Kidney capillary endothelial cell (primary cell): ENCODE measurements around the gene AICDA.
"Not testable (repeated sequence)": the region's sequence is repeated elsewhere in the genome, so short reads cannot be mapped to it uniquely, and the experiment has no call there.

Experiments used
- DNase-seq: peaks from one replicate; pipeline ENCODE4 v3.0.0-alpha.2; 2018; ENCODE audit warnings: low spot score

The AICDA gene

DNA sequence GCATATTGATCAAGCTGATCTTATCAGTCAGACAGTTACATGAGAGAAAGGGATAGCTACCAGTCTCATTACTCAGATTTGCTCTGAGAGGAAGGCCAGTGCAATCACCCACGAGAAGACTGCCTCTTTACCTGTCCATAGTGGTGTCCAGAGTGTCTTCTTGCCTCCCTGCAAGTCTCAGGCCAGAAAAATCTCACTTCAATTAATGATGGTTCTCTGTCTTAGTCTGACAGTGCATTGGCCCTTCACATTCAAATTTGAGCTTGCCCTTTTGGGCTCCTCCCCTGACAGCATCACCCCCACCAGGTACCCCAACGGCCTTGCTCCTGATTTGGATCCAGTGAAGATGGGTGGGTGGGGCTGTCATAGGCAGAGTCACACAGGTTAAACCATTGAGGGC is at the start of gene AICDA:
Gene AICDA (minus strand): TSS at position 231 of the 400 bp plus-strand sequence. CDS start 92 bp downstream, at position 139.
- no peak for DNase-seq

GRCh38 chr12:8661751-8662150 is 49.1 kb upstream of the AICDA start:
- no peak for DNase-seq

DNA sequence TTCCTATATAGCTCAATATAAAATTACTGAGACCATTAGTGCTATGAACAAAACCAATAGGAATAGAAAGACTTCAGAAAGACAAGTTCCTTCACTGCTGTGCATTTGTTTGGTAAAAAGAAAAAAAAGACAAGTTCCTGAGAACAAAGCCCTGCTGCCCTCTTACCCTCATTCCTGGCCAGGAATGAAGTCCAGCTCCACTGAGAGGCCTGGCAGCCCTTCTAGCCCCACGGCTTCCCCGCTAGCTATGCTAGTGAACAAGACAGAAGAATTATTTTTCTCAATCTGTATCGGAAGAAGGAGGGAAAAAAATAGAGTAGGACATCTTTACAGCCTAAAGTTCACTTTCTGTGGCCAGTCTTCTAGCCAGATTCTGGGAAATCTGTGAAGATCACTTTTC is 48.4 kb upstream of the AICDA start:
- DNase-seq, result no peak

DNA sequence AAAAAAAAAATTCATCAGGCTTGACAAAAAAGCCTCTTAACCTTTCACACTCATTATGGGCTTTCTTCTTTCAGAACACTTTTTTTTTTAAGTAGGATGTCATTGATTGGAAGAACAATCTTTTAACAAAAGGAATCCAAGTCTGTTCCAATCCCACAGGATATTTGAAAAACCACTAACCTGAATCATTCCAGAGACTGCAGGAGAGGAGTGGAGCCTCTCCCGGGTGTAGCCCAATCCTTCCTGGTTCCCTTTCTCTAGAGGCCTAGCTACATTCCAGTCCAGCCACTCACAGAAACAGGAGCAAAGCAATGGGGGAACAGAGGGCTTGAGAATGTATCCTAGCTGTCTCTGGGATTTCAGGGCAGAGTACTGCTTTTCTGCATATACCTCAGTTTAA is 45.7 kb upstream of the AICDA start:
- no peak for DNase-seq

DNA sequence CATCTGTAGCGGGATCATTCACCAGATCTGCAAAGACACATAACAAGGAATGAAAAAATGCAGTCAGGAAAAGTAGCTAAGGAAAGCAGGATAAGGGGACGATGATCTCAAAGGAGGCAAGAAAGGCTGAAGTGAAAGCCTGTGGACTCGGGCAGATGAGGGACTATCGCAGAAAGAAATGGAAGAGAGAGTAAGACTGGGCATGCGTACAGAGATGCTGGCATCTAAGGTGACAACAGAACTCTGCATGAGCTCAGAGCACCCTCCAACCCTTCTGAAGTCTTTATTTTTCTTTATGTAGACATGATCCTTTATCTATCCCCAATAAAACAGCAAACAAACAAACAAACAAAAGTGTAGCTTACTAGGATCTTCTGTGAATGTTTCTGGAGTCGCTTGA is 42.8 kb upstream of the AICDA start:
- DNase-seq, result no peak

DNA sequence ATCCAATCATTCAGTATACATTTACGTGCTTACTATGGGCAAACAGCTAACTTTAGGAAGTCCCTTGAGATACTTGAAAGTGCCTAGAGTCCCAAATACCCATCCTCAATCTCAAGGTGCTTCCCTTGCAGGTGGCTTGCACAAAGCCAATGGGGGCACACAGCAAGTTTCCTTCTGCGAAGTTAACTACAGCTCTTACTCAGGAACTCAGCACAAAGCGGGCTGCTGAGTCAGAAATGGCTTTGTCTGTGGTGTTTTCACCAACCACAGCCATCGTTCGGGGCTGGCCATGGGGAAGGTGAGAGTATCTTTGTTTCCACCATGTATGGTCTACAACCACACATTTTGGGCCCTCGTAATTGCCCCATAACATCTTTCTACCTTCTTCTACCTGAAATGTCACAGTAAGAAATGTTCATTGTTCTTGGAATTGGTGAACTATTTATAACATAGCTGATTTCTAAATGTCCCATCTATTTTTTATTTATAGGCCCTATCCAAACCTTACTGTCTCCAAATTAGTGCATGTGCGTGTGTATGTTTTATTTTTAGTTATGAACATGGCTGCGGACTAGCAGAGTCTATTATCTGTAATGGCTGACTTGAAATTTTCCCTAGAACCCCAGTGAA is 36.0 kb upstream of the AICDA start:
- DNase-seq, result no peak

GRCh38 chr12:8647968-8648367 is 35.3 kb upstream of the AICDA start:
- DNase-seq, result no peak

- DNase-seq, result no peak
Measured at GRCh38 chr12:8644345-8645248, 31.9 kb upstream of the AICDA start.

DNA sequence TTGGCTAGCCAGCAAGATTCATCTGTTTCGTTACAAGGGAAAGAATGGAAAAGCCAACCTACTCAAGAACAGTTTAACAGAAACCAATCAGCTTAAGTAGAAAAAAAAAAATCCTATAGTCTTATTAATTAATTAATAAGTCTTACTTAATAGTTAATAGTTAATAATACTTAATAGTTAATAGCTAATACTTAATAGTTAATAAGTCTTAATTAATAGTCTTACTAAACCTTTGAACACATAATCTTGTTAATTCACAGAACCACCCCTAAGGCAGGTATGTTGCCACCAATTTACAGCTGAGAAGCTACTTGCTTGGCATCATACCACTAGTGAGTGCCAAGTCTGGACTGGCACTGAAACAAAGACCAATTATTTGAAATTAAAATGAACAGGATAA is 30.1 kb upstream of the AICDA start:
- no peak for DNase-seq

- no peak for DNase-seq
Measured at GRCh38 chr12:8639936-8640335, 27.3 kb upstream of the AICDA start.

- DNase-seq, result no peak
Measured at GRCh38 chr12:8638951-8639350, 26.3 kb upstream of the AICDA start.

- DNase-seq, result no peak
Measured at GRCh38 chr12:8637666-8638065, 25.0 kb upstream of the AICDA start.

DNA sequence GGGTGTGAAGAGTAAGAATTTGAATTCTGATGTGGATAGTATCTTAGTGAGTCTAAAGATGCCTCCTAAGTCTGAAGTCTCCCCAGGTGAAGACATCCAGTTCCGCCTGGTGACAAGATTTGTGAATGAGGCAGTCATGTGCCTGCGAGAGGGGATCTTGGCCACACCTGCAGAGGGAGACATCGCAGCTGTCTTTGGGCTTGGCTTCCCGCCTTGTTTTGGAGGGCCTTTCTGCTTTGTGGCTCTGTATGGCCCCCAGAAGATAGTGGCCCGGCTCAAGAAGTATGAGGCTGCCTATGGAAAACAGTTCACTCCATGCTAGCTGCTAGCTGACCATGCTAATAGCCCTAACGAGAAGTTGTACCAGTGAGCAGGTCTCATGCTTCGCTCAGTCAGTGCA is 24.6 kb upstream of the AICDA start:
- DNase-seq, result no peak

GRCh38 chr12:8636581-8636980 is 23.9 kb upstream of the AICDA start:
- no peak for DNase-seq

- not testable (repeated sequence) for DNase-seq
Measured at GRCh38 chr12:8636007-8636346, 23.3 kb upstream of the AICDA start.

GRCh38 chr12:8635342-8636006 is 22.8 kb upstream of the AICDA start:
- not testable (repeated sequence) for DNase-seq

DNA sequence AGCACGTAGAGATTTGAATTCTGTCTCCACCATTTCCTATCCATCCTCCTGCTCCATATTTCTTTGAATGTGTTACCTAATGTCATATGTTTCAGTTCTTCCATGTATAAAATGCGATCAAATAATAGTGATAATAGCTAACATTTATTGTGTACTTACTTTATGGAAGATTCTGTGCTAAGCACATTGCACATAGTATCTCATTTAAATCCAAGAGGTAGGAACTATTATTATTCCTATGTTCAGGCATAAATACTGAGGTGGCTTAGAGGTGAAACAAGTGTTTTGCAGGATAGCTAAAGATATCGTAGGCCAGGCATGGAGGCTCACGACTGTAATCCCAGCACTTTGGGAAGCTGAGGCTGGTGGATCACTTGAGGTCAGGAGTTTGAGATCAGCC is 17.5 kb upstream of the AICDA start:
- no peak for DNase-seq

DNA sequence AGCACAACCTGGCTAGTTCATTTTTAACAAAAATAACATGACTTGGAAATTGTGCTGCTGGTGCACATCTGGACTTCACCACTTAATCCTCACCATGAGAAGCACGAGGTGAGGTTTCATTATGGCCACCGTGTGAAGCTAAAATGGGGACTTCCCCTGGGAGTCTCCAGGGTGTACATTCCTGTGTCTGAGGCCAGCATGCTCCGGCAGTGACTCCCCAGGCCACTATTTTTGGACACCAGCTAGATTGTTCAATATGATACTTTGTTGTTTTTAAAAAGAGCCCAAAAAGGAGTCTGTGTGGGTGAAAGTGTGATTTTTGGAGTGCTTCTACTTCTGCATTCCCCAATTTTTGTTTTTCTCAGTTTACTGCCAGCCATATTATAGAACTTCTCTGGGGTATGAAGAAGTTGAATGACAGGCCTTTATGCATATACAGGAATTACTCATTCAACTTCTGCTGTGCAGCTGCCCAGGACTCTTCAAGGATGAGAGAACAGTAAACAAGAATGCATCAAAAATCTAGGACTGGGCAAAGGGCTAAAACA is 16.9 kb upstream of the AICDA start:
- no peak for DNase-seq

GRCh38 chr12:8628731-8629130 is 16.1 kb upstream of the AICDA start:
- DNase-seq, result no peak

GRCh38 chr12:8624750-8625149 is 12.1 kb upstream of the AICDA start:
- not testable (repeated sequence) for DNase-seq

DNA sequence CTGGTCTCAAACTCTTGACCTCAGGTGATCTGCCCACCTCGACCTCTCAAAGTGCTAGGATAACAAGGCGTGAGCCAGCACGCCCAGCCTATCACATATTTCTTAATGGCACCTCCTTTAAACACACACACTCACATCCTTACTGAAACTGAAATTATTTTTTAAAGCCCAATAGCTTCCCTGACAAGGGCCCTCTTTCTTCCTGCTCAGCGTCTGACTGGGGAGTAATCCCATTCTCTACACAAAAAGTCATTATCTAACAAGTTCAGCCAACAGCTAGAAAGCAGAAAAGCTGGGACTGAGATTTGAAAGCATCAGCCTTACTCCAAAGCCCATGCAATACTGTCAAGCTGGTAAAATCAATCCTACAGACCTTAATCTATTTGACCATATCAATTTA is 10.0 kb upstream of the AICDA start:
- DNase-seq, result no peak

DNA sequence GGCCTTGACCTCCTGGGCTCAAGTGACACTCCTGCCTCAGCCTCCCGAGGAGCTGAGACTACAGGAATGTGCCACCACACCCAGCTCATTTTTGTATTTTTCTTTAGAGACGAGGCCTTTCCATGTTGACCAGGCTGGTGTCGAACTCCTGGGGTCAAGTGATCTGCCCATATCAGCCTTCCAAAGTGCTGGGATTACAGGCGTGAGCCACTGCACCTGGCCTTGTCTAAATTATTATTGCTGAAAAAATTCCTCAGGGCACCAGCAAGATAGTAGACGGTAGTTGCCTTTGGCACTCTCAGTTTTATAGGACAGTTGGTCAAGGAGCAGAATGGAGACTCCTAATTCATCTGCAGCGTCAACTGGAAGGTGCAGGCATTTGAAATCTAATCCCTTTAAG is 2.5 kb upstream of the AICDA start:
- DNase-seq, result no peak

DNA sequence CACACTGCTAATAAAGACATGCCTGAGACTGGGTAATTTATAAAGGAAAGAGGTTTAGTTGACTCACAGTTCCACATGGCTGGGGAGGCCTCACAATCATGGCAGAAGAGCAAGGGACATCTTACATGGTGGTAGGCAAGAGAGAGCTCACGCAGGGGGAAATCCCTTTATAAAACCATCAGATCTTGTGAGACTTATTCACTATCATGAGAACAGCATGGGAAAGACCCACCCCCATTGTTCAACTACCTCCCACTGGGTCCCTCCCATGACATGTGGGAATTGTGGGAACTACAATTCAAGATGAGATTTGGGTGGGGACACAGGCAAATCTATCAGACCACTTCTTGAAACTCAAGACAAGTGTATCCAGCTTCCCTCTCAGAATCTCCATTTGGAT is 1.2 kb upstream of the AICDA start:
- DNase-seq, result not testable (repeated sequence)
